Measurements from ENCODE around the gene SRCAP.
A peak's percentile ranks its signal among the peaks of the same experiment; 100 is the strongest.

The SRCAP gene

DNA sequence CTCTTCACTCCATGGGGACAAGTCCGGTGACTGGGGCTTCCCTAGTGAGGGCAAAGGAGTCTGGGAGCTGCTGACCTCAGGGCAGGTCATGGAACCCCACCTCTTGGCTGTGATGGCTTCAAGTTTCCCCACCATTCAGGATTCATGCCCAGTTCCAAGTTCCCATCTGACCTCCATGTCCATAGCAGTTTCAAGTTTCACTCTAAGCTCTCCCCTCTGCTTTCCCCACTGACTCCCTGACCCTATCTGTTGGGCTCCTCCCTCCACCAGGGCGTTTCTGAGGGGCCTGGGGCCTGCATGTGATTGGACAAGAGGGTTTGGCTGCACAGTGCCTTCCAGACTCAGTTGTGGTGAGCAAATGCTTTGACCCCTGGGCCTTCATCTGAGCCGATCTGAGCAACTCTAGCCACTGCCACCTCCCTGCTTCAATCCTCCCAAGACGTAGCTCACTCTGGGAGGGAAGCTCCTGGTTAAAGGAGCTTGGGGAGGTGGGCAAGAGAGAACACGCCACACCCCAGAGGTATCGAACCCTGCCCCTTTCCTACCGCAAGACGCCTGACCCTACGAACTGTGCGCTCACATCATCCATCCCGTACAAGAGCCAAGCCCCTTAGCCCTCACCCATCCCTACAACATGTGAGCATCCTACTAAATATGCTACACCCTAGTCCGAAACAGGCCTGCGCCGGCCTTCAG, 79.7 kb downstream of the SRCAP start:
- no peak for DNase-seq

DNA sequence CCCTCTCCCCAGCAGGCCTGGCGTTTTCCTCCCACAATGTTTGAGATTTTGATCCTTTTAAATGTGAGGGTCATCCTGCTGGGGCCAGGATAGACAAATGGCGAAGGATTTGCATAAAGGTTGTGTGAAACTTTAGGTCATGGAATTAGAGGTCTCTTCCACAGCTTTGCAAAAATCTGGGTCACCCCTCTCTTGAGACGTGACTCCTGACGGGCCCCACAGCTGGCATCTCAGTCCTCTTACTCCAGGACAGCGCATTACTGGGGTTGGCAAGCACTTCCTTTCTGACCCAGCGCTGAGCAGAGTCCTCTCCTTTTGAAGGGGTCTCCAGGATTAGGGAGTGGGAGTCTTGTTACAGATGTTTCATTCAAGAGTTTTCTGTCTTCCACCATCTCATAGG, 80.6 kb downstream of the SRCAP start:
- DNase-seq, result no peak

DNA sequence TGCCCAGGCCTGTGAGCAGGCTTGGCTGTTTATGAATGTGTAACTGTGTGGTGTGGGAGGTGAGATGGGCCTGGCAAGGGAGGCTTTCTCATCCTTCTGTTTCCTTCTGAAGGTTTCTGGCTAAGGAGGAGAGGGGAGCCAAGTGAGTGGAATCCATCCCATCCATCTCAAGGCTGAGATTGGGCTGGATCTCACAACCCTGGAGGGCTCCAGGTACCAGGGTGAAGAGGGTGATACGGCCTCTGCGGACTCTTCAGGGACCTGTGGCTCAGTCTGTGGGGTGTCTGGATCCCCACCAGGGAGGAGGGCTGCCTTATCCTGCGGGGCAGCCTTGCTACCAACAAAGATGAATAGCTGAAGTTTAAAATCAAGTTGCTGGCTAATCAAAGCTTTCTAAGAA, 81.0 kb downstream of the SRCAP start:
- DNase-seq, result no peak

DNA sequence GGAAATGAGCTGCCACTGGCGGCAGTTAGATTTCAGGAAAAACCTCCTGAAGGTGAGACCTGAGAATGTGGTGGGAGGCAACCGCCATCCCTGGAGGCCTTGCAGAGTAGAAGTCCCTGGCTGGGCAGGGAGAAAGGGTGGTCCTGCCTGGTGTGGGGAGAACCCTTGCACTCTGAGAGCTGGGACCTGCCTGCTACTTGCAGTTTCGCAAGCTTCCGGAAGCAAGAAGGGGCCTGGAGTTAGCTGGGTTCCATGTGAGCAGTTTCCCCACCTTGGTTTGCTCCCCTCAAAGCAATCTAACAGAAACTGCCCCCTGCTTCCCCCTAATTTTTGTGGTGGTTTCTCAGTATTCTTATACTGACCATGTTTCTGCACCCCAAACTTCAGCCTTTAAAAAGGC, 81.6 kb downstream of the SRCAP start:
- no peak for DNase-seq

DNA sequence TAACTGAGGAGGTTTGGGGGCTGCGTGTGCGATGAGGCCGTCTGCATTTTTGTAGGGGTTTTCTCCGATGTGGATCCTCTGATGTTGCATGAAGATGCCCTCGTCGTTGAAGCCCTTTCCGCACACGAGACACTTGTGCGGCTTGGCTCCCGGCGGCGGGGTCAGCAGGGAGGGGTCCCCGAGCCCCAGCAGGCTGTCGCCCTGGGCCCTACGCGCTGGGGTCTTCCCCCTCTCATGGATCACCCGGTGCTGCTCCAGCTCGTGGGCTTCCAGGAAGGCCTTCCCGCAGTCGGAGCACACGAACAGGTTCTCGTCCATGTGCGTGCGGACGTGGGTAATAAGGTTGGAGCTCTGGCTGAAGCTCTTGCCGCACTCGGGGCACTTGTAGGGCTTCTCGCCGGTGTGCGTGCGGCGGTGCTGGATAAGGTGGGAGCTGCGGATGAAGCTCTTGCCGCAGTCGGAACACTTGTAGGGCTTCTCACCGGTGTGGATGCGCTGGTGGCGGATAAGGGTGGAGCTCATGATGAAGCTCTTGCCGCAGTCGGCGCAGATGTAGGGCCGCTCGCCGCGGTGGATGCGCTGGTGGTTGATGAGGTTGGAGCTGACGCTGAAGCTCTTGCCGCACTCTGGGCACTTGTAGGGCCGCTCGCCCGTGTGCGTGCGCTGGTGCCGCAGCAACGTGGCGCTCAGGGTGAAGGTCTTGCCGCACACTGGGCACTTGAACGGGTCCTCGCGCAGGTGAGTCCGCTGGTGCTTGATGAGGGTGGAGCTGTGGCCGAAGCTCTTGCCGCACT, 83.7 kb downstream of the SRCAP start:
- no peak for DNase-seq

DNA sequence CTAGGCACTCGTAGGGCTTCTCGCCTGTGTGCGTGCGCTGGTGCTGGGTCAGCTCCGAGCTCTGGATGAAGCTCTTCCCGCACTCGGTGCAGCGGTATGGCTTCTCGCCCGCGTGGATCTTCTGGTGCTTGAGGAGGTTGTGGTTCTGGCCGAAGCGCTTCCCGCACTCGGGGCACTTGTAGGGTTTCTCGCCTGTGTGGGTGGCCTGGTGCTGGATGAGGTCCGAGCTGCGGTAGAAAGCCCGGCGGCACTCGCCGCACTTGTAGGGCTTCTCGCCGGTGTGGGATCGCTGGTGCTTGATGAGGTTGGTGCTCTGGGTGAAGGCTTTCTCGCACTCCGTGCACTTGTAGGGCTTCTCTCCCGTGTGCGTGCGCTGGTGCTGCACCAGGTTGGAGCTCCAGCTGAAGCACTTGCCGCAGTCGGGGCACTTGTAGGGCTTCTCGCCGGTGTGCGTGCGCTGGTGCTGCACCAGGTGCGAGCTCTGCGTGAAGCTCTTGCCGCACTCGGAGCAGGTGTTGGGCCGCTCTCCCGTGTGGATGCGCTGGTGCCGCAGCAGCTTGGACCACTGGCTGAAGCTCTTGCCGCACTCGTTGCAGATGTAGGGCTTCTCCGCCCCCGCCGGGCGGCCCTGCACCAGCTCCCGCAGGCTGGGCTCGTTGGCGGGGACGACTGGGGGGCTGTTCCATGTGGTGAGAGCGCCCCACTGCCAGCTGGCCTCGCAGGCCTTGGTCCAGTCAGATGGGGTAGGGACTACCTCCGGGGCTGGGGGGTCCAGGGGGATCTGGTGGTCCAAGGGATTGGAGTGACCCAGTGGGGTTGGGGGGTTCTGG, 84.5 kb downstream of the SRCAP start:
- no peak for DNase-seq

DNA sequence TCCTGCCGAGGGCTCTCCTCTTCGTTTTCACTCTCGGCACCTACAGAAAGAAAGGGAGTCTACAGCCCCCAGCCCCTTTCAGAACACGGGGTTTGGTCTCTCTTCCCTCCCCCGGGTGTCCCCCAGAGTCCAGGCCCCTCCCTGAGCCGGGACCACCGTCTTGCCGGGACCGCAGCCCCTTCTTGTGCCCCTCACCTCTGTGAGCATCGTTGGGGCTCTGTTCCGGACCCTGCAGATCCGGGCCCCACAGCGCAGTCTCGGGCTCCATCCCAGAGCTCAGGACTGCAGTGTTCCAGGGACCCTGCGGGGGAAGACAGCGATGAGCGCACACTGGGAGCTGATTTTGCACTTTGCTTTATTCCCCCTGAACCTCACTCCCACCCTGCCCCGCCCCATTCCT, 85.2 kb downstream of the SRCAP start:
- DNase-seq, result no peak

DNA sequence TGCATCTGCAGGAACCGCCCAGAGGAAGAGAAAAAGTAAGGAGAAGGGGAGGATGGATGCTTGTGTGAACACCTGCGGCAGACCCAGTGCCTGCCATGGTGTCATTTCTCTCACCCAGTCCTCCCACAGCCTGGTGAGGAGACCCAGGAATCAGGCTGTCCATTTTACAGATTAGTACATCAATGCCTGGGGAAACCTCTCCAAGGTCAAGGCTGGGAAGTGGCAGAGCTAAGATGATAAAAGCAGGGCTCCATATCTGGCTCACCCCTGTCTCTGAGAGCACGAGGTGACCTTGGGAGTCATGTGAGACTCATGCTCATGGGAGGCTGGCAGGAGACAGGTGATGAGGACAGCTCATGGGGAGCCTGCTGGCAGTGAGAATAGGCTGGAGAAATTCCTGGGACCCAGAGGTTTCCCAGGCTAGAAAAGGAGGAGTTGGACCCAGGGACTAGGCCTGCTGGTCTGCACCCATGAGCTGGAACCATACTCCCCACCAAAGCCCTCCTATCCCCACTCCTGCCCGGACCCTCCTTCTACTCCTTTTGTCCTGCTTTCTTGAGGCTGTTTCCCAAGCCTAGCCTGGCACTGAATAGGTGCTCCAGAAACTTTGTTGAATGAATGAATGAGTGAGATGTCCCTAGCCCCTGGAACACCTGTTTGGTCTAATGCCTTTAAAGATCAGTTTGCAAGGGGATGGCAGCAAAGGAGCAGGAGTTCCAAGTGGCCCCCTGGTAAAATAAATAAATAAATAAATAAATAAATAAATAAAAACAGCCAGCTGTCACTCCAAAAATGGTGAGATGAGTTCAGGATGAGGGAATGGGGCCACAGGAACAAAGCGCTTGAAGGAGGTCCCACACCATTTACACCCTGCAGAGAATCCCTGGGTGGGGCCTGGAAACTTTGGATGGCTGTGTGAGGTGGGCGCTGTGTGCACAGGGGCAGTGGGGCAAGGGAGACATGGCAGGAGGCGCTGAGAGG, 86.4 kb downstream of the SRCAP start:
- no peak for DNase-seq

DNA sequence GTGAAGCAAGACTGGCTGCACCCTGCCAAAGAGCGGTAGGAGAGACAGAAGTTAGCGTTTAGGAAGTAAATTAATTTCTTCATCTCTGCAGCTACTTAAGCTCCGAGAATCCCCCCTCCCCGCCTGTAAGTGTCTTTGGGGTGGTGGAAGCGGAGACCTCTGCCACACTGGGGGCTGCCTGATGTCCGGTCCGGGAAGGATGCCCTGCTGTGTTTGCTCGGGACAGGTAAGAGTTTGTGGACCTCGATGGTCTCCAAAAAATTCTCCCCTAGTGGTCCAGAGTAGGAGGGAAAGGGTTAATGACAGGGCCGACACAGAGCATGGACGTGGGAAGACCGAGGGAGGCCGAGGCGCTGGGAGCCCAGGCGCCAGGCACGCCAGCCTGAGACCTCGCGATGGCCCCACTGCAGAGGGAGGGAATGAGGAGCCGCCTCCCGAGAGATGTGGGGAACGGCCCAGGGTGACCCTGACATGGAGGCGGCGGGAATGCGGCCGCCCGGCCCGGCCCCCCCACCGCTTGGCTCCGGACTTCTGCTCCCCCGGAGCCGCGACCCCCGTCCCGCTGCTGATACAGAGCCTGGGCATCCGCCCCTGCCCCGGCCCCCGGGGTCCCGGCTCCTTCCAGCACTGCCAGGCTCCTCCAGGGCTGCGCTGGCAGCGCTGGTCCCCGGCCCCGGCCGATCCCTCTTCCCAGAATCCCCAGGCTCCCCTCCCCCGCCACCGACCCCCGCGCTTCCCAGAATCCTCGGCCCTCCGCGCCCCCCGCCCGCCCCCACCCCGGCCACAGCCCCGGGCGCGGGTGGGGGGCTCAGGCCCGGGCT, 87.4 kb downstream of the SRCAP start:
- DNase-seq, result no peak

DNA sequence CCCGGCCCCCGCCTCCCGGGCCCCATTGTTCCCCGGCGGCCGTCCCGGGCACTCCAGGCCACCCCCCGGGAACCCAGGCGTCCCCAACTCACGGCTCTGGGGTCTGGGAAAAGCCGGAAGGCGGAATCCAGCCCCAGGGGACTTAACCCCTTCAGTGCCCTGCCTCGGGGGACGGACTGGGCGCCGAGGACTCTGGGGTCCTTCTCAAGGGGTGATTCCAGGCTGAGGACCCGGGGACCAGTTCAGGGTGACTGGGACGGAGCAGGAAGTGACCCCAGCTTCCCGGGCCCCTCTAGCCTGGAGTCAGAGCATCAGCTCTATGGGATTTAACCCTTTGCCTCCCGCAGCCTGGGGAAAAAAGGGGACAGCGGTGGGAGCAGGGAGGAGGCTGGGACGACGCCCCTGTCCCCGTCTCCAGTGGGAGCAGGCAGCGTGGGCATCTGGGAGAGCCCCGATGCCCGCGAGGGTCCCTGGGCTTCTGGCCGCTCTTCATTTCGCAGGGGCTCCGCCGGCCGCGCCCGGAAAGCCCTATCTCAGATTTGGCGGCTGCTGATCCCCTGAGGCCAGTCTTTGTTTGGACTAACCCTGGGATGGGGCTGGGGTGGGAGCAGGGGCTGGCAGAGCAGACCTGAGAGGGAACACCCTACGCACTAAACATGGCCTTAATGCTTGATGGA, 88.1 kb downstream of the SRCAP start, which contains the start of gene ZNF629:
TSS of gene ZNF629 (minus strand) at position 270 of the 677 bp plus-strand sequence. CDS start 2,723 bp downstream, outside the sequence.
- DNase-seq, result peak; percentile 56

DNA sequence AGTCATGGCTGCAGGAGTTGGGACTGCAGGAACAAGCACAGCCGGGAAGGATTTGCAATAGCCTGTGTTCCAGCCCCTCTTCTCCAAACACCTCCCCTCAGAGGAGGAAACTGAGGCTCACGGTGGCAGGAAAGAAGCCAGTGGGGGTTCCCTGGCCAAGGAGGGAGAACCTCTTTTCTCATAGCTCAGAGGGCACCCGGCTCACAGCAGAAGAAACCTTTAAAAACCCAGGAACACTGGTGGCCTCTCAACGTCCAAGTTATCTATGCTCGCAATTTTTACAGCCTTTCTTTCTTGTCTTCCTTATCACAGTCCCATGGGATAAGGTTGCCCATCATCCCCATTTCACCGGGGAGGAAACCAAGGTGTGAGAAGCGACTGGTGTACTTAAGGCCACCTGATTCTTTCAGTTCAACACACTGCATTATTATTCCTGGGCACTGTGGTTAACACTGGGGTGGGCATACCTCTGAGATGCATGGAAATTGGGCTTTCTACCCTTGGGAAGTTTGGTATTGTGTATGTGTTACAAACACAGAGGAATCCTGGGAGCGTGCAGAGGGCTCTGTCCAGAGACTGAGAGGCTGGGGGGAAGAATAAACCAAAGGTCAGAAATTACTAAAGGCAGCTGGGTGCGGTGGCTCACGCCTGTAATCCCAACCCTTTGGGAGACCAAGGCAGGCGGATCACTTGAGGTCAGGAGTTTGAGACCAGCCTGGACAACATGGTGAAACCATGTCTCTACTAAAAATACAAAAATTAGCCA, 88.8 kb downstream of the SRCAP start:
- no peak for DNase-seq
